HG03571 (cell line): ENCODE data around the gene MEF2B.
"Not testable (repeated sequence)": the region's sequence is repeated elsewhere in the genome, so short reads cannot be mapped to it uniquely, and the experiment has no call there.

Source experiments
- ATAC-seq: cut with Tn5 transposase; IDR thresholded peaks from one replicate; pipeline ENCODE4 v1.9.1; 2021; ENCODE audit not compliant: unreplicated experiment

Gene MEF2B

GRCh38 chr19:19193926-19194325 lies 23.9 kb upstream of the MEF2B start:
- no peak for ATAC-seq

DNA sequence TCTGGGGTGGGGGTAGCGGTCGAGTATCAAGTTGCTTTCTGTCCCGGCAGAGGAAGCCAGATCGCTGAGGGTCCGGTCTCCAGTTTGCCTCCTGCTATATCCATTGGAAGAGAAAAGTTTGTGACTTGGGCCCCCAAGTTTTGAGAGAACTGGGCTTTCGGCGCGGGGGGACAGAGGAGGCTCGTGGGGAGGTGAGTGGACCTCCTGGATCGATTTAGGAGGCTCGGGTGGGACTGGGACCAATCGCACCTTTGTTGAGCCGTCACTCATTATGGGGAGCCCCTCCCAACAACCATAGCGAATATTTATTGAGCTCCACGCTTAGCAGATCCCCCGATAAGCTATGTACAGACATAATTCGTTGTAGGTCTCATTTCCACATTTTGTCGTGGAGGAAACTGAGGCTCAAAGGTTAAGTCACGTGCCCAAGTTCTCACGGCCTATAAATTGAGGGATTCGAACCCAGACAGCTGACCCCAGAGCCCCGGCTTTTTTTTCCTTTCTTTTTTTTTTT lies 22.9 kb upstream of the MEF2B start:
- ATAC-seq: no peak

DNA sequence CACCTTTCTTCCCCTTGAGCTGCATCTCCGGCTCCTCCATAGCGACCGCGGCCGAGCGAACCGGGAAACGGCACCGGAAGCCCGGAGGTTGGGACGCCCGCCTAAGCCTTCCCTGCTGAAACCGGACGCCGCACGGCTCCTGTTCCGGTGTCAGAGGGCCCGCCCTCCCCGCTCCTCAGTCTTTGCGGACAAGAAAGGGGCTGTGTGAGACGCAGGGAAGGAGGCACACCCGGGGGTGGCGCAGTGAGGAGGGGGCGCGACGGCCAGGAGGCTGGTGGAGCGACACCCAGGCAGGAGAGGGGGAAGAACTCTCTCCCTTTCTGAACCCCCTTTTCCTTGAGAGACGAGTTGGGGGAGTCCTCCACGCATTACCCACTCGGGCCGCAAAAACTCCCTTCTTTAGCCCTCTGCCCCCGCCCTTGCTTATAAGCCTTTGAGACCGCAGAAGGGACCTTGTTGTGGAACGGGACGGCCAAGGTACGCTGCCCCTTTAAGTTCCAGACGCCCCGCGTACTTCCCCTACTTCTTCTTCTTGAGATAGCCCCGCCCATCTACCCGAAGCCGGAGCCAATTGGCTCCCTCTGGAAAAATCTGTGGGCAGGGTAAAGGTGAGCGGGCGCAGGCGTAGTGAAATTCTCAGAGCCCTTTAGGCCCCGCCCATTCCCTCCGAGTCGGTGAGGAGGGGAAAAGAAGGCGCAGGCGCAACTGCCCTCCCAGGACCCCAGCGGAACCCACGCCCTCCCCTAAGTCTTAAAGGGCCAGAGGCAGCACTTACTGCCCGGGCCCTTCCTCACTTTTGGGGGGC lies 22.2 kb upstream of the MEF2B start, which contains the start of the genes BORCS8 and RFXANK:
TSS of gene BORCS8 (minus strand) at position 75 of the 805 bp plus-strand sequence. CDS start at position 40, 35 bp downstream.
TSS of gene RFXANK (plus strand) at position 181 of the 805 bp plus-strand sequence. CDS start 1,689 bp downstream, outside the sequence.
- ATAC-seq: peak; percentile 76

DNA sequence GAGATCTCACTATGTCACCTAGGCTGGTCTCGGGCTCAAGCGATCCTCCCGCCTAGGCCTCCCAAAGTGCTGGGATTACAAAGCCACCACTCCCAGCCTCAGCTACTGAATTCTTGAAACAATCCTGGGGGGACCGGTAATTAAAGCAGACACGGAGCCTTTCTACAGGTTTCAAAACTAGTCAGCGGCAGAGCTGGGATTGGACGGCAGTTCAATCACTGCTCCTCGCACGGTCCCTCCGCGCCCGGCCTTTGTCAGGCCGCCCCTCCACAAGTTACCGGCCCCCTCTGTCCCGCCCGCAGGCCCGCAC lies 21.7 kb upstream of the MEF2B start:
- ATAC-seq: no peak

DNA sequence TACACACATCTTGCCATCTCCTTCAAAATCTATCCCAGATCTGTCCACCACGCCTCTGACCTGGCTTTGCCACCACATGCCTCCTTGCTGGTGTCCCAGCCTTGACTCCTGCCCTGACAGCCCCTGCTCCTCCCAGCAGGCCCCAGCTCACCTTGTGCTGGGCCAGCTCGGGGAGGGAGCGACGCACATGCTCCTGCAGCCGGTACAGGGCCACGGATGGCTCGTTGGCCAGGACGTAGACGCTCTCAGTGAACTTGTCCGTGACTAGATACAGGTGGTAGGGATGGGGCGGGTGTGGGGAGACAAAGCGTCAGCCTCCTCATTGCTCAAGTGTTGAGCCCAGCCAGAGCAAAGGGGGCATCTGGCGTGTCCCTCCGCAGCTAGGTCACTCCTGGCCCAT lies 16.7 kb upstream of the MEF2B start:
- ATAC-seq: no peak

- ATAC-seq: no peak
Observed at GRCh38 chr19:19185853-19186740, 16.0 kb upstream of the MEF2B start.

DNA sequence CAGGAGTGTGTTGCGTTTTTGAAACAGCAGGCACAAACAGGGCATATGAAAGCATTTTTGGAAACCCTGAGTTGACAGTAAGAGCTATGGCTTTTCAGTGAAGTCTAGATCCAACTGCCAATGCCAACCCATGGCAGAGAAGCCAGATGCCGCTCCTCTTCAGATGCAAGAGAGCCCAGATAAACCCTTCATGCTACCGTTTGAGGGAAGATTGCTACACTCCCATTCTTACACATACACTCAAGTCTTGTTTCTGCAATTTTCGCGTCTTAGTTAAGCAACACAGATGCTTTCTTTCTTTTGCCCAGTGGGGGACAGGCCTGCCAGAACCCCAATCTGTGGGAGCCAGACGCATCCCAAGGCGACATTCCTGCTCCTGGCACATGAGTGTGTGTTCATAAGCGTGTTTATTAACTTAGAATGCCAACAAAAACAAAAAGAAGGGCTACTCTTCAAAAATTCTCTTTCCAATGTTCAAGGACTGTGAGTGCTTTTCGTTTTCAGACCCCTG lies 11.5 kb upstream of the MEF2B start:
- no peak for ATAC-seq

- ATAC-seq: no peak
Observed at GRCh38 chr19:19179548-19180441, 9.7 kb upstream of the MEF2B start.

- no peak for ATAC-seq
Observed at GRCh38 chr19:19176950-19177349, 6.9 kb upstream of the MEF2B start.

DNA sequence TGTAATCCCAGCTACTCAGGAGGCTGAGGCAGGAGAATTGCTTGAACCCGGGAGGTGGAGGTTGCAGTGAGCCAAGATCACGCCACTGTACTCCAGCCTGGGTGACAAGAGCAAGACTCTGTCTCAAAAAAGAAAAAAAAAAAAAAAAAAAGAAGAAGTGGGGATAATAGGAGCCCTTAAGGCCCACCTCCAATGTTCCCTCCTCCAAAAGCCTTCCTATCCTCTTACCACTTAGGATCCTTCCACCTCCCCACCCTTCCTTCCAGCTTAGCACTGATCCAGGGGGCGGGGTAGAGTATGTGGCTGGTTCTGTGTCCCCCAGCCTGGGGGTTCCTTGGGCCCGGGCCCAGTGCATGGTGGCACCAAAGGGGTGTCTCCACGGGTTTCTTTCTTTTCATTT lies 3.2 kb upstream of the MEF2B start:
- ATAC-seq: not testable (repeated sequence)

DNA sequence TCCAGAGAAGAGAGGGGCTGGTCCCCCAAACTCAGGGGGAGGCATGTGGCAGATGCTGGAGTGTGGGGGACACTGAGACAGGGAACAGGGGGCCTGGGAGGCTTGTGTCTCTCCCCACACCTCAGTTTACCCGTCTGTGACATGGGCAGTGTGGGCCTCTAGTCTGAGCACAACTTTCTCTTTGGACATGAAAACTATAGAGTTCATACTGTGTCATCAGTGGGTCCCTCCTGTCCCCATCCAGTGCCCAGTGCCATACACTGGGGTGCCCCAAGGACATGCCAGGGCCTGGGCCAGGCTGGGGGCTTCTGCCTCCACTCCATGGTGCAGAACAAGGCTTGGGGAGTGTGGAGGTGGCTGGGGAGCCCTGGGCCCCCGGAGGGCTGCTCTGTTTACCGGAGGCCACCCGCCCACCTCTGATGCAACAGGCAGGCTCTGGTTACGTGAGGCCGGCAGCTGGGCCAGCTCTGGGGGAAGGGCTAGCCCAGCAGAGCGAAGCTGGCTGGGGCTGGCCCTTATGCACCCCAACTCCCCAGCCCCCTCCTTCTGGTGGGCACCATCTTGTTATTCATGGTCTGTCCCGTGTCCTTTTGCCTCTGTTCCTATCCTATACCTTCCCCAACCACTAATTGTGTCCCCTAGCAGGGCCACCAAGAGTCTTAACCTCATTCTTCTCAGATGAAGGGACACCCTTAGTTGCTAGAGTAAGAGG lies 1.9 kb upstream of the MEF2B start:
- no peak for ATAC-seq

- no peak for ATAC-seq
Observed at GRCh38 chr19:19170873-19171672, 1.0 kb upstream of the MEF2B start.

DNA sequence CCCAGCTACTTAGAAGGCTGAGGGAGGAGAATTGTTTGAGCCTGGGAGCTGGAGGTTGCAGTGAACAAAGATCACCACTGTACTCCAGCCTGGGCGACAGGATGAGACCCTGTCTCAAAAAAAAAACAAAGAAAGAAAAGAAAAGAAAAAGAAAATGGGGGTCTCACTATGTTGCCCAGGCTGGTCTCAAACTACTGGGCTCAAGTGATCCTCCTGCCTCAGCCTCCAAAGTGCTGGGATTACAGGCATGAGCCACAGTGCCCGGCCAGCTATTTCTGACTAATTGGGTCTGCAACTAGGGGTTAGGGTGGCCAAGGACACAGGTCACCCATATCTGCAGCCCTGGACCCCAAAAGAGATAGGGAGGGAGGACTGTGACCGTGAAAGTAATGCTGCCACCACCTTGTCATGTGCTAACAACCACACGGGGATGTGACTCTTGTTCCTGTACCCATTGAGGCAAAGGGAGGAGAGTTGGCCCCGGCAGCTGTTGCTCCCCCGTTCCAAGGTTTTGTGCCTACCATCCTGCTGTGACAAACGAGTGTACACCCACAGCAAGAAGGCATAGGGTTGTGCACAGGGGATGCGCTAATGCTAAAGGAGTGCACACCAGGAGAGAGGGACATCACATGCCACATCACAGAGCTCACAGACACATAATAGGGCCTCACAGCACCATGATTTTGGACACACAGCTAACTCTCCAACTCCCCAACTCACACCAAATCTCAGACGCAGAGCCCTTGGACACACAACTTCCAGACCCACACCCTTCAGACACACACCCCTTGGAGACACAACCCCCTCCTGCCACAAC lies 619 bp downstream of the MEF2B start:
- ATAC-seq: no peak

DNA sequence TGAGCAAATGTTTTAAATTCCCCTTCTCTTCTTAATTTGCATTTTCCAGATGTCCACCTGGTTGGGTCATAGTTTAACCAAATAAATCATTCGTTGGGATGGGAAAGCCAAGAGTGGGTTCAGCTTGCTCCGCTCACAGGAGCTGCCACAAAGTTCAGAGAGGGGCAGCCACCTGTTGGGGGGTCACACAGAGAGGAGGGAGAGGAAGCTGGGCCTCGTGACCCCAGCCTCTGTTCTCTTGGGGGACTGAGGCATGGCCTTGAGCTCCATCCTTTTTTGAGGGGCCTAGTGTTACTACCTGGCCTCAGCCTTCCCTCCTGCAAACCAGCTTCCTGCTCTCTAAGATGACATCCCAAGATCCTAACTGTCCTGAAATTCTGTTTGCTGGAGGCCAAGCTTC lies 2.5 kb downstream of the MEF2B start:
- no peak for ATAC-seq

DNA sequence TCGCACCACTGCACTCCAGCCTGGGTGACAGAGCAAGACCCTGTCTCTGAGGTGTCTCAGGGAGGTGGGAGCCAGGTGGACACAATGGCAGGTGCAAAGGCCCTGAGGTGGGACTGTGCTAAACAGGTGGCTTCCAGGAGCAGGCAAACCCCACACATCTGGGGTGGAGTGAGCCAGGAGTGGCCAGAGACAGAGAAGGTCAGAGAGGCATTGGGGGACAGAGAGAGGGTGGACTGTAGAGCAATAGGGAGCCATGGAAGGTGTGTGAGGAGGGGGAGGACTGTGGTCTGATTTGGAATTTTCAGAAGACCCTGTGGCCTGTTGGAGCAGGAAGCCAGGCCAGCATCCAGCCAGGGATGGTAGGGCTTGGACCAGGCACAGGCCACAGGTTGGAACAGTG lies 4.7 kb downstream of the MEF2B start:
- ATAC-seq: no peak

- no peak for ATAC-seq
Observed at GRCh38 chr19:19162495-19162894, 7.6 kb downstream of the MEF2B start.

GRCh38 chr19:19160461-19161035 lies 9.5 kb downstream of the MEF2B start:
- ATAC-seq: no peak

GRCh38 chr19:19159534-19159933 lies 10.5 kb downstream of the MEF2B start:
- no peak for ATAC-seq
